Kidney (tissue), 14 donors: ENCODE measurements around the gene SMG6. TPM values are rescaled to one million over a fixed set of nuclear protein-coding genes. Genes with fewer than 3 reads are reported as not detected.

Source experiments
- DNase-seq, 5 donors: peaks; one replicate each; pipeline ENCODE4 v3.0.0-alpha.2; 2013 to 2020
- FAIRE-seq: peaks from 2 replicates; lab custom pipeline; 2012; peaks lifted over from hg19 to GRCh38; lab: Jason Lieb, UNC
- H3K27ac ChIP-seq, 2 donors: one replicate each; pipeline ENCODE4 v1.7.0; 2013; ENCODE audit warnings: low read depth in 2 of 2, low read length in 2 of 2, inconsistent platforms in 1 of 2
- H3K27me3 ChIP-seq: one replicate; pipeline ENCODE4 v1.7.1; 2013; ENCODE audit warnings: low read length, inconsistent platforms; ENCODE audit not compliant: control insufficient read depth, insufficient read depth
- H3K36me3 ChIP-seq, 3 donors: one replicate each; pipeline versions ENCODE4 v1.7.0 to v1.7.1; 2013; ENCODE audit warnings: low read length in 3 of 3, control low read depth in 1 of 3, inconsistent platforms in 1 of 3; ENCODE audit not compliant: insufficient read depth in 3 of 3, control insufficient read depth in 2 of 3
- H3K4me1 ChIP-seq, 3 donors: one replicate each; pipeline versions ENCODE4 v1.7.0 to v1.7.1; 2013; ENCODE audit warnings: low read length in 3 of 3, inconsistent platforms in 1 of 3, low read depth in 1 of 3; ENCODE audit not compliant: control insufficient read depth in 2 of 3, insufficient read depth in 2 of 3
- H3K4me3 ChIP-seq, 3 donors: one replicate each; pipeline versions ENCODE4 v1.7.0 to v1.8.1; 2013; ENCODE audit warnings: low read length in 3 of 3, control low read depth in 1 of 3, inconsistent platforms in 1 of 3
- H3K9ac ChIP-seq, 3 donors: one replicate each; pipeline versions ENCODE4 v1.7.0 to v1.7.1; 2013; ENCODE audit warnings: low read length in 3 of 3, control low read depth in 1 of 3, inconsistent platforms in 1 of 3
- H3K9me3 ChIP-seq, 3 donors: one replicate each; pipeline versions ENCODE4 v1.7.0 to v1.7.1; 2013; ENCODE audit warnings: low read length in 3 of 3, control low read depth in 1 of 3, inconsistent platforms in 1 of 3; ENCODE audit not compliant: control insufficient read depth in 2 of 3, insufficient read depth in 1 of 3
- intact Hi-C: fragments of 100-400 bp; cut with DNase I; formaldehyde crosslinking; loops from one replicate; pipeline ENCODE4 v1.11.1; 2022
- polyA plus RNA-seq: library from polyadenylated mRNA; stranded (reverse); fragments of 350-450 nt; fragmentation: Illumina TruSeq; extraction: RNeasy Lipid Tissue Mini Kit (QIAGEN cat#74804); gene quantifications from one replicate; pipeline ENCODE4 v1.2.3, GENCODE V29; 2014; ENCODE audit warnings: low read depth, low replicate concordance; ENCODE audit not compliant: insufficient read depth
- total RNA-seq: library from RNA; stranded (reverse); fragmentation: NEBNext Ultra II Directional; extraction: Animal tissue kit (Norgen Biotek cat#: 25700); gene quantifications from one replicate; pipeline ENCODE4 v1.2.1, GENCODE V29; 2021
- TF ChIP-seq, protein P1 (sequence below): IDR thresholded peaks from 3 replicates; pipeline ENCODE4 v1.5.1; 2012; ENCODE audit warnings: mild to moderate bottlenecking, moderate library complexity, borderline replicate concordance; ENCODE audit not compliant: insufficient read depth; ENCODE audit errors: extremely low read depth
- donor health status: control.
- donor health status: control.
- donor health status: control.
- donor health status: control.
- donor health status: control.
- donor health status: DM: yes; HTN: yes; CAD: no.
- donor health status: Normal renal cell carcinoma (clear cell type).

The SMG6 gene
- total and polyA plus RNA-seq, 2 donors from 2014 or later, result 20.6 to 37.3 TPM

DNA sequence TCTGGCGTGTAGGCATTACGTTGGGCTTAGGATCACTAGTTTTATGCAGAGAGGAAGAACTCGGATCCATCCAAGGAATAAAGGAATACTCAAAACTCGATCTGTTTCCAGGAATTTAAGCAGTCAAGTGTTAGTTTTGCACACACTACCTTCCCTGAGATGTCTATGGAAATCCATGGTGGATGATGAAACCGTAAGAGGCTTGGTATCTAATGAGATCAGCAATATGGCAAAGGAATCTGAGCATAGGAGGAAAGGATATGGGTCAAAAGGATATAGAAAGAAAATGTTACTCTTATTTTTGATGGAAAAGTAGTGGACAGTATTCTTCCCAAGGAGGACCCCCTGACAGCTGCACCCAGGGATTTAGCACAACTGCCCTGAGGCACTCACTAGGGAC, 59.6 kb downstream of the SMG6 start:
- Histone ChIP-seq H3K27ac (peak overlapping the region in 1 of 2 donors; percentile 38), H3K9ac (no peak overlapping the region)
- no peak for FAIRE-seq

DNA sequence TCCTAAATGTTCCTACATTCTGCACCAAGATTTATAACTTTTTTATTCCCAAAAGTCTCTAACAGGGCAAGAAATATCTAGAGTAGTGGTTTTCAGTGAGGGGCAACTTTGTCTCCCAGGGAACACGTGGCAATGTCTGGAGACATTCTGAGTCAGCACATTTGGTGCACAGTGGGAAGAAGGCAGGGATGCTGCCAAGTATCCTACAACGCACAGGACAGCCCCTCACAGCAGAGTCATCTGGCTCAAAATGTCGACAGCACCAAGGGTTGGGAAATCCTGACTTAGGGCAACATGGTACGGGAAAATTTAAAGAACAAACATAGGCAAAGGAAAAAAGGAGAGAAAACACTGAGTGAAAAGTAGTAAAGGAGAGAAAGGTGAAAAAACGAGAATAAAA, 61.8 kb downstream of the SMG6 start:
- Histone ChIP-seq H3K27ac (no peak overlapping the region), H3K36me3 (peaks cover 0 to 4% (median 0%) of the 10 kb centered on the region in 3 donors), H3K27me3 (no peaks in the 10 kb centered on the region), H3K9ac (no peak overlapping the region), H3K9me3 (no peaks in the 10 kb centered on the region), H3K4me3 (no peak overlapping the region), H3K4me1 (peaks cover 0 to 6% (median 3%) of the 10 kb centered on the region in 3 donors)
- TF ChIP-seq, protein P1, sequence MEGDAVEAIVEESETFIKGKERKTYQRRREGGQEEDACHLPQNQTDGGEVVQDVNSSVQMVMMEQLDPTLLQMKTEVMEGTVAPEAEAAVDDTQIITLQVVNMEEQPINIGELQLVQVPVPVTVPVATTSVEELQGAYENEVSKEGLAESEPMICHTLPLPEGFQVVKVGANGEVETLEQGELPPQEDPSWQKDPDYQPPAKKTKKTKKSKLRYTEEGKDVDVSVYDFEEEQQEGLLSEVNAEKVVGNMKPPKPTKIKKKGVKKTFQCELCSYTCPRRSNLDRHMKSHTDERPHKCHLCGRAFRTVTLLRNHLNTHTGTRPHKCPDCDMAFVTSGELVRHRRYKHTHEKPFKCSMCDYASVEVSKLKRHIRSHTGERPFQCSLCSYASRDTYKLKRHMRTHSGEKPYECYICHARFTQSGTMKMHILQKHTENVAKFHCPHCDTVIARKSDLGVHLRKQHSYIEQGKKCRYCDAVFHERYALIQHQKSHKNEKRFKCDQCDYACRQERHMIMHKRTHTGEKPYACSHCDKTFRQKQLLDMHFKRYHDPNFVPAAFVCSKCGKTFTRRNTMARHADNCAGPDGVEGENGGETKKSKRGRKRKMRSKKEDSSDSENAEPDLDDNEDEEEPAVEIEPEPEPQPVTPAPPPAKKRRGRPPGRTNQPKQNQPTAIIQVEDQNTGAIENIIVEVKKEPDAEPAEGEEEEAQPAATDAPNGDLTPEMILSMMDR, result no peak
- DNase-seq, result no peak
- intact Hi-C loops, result loop anchor here (5.0 kb wide), 1 partner anchor 185 kb away; the partner anchor contains the start of gene HIC1
- no peak for FAIRE-seq

More for the DNA sequence above, 59.6 kb downstream of the SMG6 start:
- intact Hi-C loops, result loop anchor here (5.0 kb wide), 1 partner anchor 187 kb away; the partner anchor contains the start of gene HIC1
- no peak overlapping the region for H3K4me3 ChIP-seq
- no peaks in the 10 kb centered on the region for H3K27me3 ChIP-seq
- no peak for DNase-seq
- no peaks in the 10 kb centered on the region for H3K4me1 ChIP-seq
- peaks cover 0 to 4% (median 0%) of the 10 kb centered on the region in 3 donors for H3K36me3 ChIP-seq
- TF ChIP-seq, protein P1, result no peak
- no peaks in the 10 kb centered on the region for H3K9me3 ChIP-seq

DNA sequence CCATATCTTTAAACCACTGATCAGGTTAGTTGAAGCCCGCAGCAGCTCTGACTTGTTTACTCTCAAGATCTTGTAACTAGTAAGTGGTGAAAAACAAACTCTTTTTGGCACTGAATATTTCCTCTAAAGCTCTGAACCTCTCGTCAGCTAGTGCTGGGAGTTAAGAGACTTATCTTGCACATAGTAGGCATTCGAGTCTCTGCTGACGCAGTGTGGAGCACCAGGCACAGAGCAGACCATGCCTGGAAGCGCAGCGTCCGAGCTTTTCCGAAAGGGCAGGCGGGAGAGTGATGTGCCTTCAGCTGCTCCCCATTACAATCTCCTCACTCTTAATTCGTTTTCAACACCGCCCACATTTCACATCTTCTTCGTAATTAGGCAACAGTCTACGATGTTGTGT, 63.0 kb downstream of the SMG6 start:
- Histone ChIP-seq H3K27ac (no peak overlapping the region), H3K4me1 (peaks cover 0 to 8% (median 4%) of the 10 kb centered on the region in 3 donors), H3K36me3 (peaks cover 0 to 11% (median 0%) of the 10 kb centered on the region in 3 donors), H3K9me3 (no peaks in the 10 kb centered on the region), H3K27me3 (no peaks in the 10 kb centered on the region), H3K9ac (no peak overlapping the region), H3K4me3 (no peak overlapping the region)
- FAIRE-seq, result no peak
- DNase-seq, result no peak
- TF ChIP-seq, protein P1, result no peak
- intact Hi-C loops, result loop anchor here (5.0 kb wide), 1 partner anchor 183 kb away; the partner anchor contains the start of gene HIC1
